C4-2B (cell line): Measurements from ENCODE around the gene IFI27.

Experiments
- H3K27ac ChIP-seq: fragments of 450-650 bp; 2 replicates; pipeline ENCODE4 v1.5.1; 2017
- CTCF ChIP-seq: fragments of 450-650 bp; conservative IDR thresholded peaks from 2 replicates; pipeline ENCODE4 v1.5.1; 2017; ENCODE audit warnings: mild to moderate bottlenecking
- ZFX ChIP-seq: fragments of 450-650 bp; IDR thresholded peaks from 2 replicates; pipeline ENCODE4 v1.6.1; 2017

The IFI27 gene

DNA sequence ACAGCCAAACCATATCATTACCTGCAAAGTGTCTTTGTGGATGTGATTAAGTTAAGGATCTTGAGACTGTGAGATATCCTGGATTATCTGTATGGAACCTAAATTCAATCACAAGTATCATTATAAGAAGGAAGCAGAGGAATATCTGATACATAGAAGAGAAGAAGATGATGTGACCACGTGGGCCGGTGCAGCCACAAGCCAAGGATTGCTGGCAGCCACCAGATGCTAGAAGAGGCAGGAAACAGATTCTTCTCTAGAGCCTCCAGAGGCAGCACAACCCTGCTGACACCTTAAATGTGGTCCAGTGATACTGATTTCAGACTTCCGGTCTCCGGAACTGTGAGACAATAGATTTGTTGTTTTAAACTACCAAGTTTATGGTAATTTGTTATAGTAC is 24.9 kb downstream of the IFI27 start:
- H3K27ac ChIP-seq: no peak overlapping the region

DNA sequence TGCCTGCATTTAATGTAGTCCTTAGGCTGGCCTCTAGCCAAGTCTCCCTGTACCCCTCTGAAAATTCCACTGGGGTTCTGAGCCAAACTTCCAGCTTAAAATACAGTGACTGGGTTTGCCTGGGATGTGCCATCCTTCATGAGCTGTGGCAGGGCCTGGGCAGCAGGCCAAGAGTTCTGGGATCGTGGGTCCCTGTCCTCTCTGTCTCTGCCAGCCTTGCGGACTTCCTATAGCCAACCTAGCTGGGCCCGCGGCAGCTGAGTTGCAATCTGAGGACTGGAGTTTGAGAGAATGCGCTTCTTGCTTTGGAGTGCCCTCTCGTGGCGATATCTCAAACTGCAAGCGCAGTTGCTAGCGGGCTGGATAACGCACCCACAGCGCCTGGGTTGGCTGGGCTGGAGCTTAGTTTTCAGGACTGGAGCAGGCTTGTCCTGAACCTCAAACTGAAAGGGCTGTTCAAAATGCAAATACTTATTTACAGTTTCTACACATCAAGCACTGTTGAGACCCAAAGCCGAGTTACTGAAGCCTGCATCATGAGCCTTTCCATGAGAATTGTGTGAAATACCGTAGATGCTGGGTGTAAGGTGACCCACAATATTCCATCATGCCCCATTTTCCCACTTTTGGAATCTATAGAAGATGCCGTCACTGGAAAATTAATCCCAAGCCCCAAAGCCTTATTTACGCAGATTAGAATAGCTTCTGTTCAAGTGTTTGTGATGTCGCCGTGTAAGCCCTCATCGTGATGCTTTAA is 26.2 kb downstream of the IFI27 start:
- peak; percentile 97 for TF ChIP-seq CTCF
- TF ChIP-seq ZFX: no peak
- no peak overlapping the region for H3K27ac ChIP-seq

More for the DNA sequence above, 24.9 kb downstream of the IFI27 start:
- TF ChIP-seq ZFX (no peak), CTCF (no peak)

GRCh38 chr14:94138251-94138650 is 27.7 kb downstream of the IFI27 start:
- TF ChIP-seq ZFX (no peak), CTCF (no peak)
- no peak overlapping the region for H3K27ac ChIP-seq

DNA sequence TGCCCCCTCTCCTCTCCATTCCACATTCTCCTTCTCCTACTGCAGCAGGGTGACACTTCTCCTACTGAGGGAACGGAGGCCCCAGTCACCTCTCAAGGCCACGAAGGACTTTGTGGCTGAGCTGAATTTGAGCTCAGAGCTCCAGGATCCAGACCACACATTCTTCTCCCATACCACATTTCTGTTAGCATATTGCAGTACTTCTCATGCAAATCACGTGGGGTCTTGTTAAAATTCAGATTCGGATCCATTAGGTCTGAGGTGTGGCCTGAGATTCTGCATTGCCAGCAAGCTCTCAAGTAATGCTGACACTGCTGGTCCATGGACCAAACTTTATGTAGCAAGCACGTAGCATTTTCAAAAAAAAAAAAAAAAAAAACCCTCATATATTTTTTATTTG is 28.5 kb downstream of the IFI27 start:
- H3K27ac ChIP-seq: no peak overlapping the region

GRCh38 chr14:94139421-94139820 is 28.9 kb downstream of the IFI27 start:
- no peak for TF ChIP-seq ZFX
- no peak for TF ChIP-seq CTCF
- H3K27ac ChIP-seq: no peak overlapping the region

More for the DNA sequence above, 28.5 kb downstream of the IFI27 start:
- TF ChIP-seq ZFX (no peak), CTCF (no peak)

DNA sequence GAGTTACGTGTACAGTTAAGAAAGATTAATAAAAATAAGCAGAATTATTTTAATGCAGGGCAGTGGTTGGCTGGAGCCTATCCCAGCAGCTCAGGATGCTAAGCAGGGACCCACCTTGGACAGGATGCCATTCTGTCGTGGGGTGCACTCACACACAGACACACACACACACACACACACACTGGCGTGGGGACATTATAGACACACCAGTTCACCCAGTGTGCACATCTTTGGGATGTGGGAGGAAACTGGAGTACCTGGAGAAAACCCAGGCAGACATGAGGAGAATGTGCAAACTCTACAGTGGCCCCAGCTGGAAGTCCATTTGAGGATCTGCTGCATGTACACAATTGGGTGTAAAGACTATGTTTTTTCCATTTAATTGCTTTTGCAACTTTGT is 31.7 kb downstream of the IFI27 start:
- no peak overlapping the region for H3K27ac ChIP-seq
- TF ChIP-seq ZFX (no peak), CTCF (no peak)

- H3K27ac ChIP-seq: no peak overlapping the region
- TF ChIP-seq ZFX (no peak), CTCF (no peak)
These were observed 32.3 kb downstream of the IFI27 start for GRCh38 chr14:94142836-94143235.
